ENCODE data around the gene LRP5.
"Not testable (repeated sequence)": the region's sequence is repeated elsewhere in the genome, so short reads cannot be mapped to it uniquely, and the experiment has no call there.

GRCh38 chr11:68284588-68284987 lies 27.8 kb upstream of the LRP5 start:
- TF ChIP-seq POLR2A, CTCF, EP300 (IDR thresholded peaks at IDR 0.05): not testable (repeated sequence)

All from ovary (tissue), 3 donors.